ENCODE measurements around the gene MOB3A. TPM values are rescaled to one million over a fixed set of nuclear protein-coding genes. Genes with fewer than 3 reads are reported as not detected.
A peak's percentile ranks its signal among the peaks of the same experiment; 100 is the strongest.

MOB3A gene
- total RNA-seq, 2 donors from 2014 or later = 20.9 to 21.8 TPM

DNA sequence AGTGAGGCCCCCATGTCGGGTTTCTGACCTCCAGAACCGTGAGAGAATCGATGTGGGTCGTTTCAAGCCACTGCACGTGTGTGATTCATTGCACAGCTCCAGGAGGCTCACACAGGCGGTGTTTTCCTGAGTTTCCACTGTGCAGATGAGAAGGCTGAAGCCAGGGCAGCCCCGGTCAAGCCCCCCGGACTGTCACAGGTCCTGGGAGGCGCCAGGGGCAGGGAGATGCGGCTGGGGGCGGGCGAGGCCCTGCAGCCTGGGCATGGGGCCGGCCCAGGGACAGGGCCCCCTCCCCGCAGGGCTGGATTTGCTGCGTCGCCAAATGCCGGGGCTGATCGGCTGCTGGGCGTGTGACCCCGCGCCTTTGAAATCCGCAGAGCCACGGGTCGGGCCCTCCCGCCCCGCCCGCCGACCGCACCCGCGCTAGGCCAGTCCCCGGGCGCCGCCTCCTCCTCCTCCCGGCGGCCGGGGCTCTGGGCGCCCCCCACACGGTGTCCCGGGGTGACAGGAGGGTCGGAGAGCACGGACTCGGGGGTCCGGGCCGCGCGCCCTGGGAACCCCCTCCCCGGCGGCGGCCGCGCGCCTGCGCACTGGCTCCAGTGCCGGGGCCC, 35.1 kb downstream of the MOB3A start:
- no peaks in the 10 kb centered on the region for H3K27me3 Mint-ChIP-seq (ENCODE audit: insufficient read depth)
- Histone ChIP-seq H3K9ac (ENCODE audit: extremely low read depth, low read length, poor library complexity, severe bottlenecking) (peak overlapping the region; percentile 67), H3K36me3 (ENCODE audit: control insufficient read depth, insufficient read depth, low read length) (no peaks in the 10 kb centered on the region), H3K27ac (ENCODE audit: low read depth, low read length) (peak overlapping the region; percentile 95), H3K27me3 (ENCODE audit: control insufficient read depth, insufficient read depth, low read length, poor library complexity, severe bottlenecking) (no peaks in the 10 kb centered on the region), H3K4me3 (ENCODE audit: low read length) (peak overlapping the region; percentile 90), H3K4me1 (ENCODE audit: control insufficient read depth, insufficient read depth, low read length) (peaks cover 5% of the 10 kb centered on the region), H3K9me3 (ENCODE audit: control insufficient read depth, low read length) (no peaks in the 10 kb centered on the region)
- peak overlapping the region; percentile 72 for H3K4me3 Mint-ChIP-seq
- no peak for TF ChIP-seq CTCF (conservative IDR thresholded peaks at IDR 0.05)
- DNase-seq = peak; percentile 90
- peak overlapping the region; percentile 95 for H3K27ac Mint-ChIP-seq
- no peaks in the 10 kb centered on the region for H3K36me3 Mint-ChIP-seq (ENCODE audit: low read depth)
- H3K4me1 Mint-ChIP-seq = peaks cover 15% of the 10 kb centered on the region
- WGBS, 2 experiments (ENCODE audit: insufficient coverage in 1 of 2, insufficient read length in 1 of 2) = 0 to 1% methylated on average over 5 to 55 of the region's 55 CpGs
- no peaks in the 10 kb centered on the region for H3K9me3 Mint-ChIP-seq

GRCh38 chr19:2059422-2060201, 36.5 kb downstream of the MOB3A start:
- no peak for DNase-seq
- Mint-ChIP-seq H3K36me3 (ENCODE audit: low read depth) (no peaks in the 10 kb centered on the region), H3K4me3 (peak overlapping the region; percentile 72), H3K27me3 (ENCODE audit: insufficient read depth) (no peaks in the 10 kb centered on the region), H3K4me1 (peaks cover 15% of the 10 kb centered on the region), H3K27ac (peak overlapping the region; percentile 83), H3K9me3 (no peaks in the 10 kb centered on the region)
- H3K27ac ChIP-seq (ENCODE audit: low read depth, low read length) = peak overlapping the region; percentile 95
- H3K27me3 ChIP-seq (ENCODE audit: control insufficient read depth, insufficient read depth, low read length, poor library complexity, severe bottlenecking) = no peaks in the 10 kb centered on the region
- H3K4me3 ChIP-seq (ENCODE audit: low read length) = no peak overlapping the region
- H3K9me3 ChIP-seq (ENCODE audit: control insufficient read depth, low read length) = no peaks in the 10 kb centered on the region
- no peak for TF ChIP-seq CTCF (conservative IDR thresholded peaks at IDR 0.05)
- peaks cover 5% of the 10 kb centered on the region for H3K4me1 ChIP-seq (ENCODE audit: control insufficient read depth, insufficient read depth, low read length)
- WGBS, 2 experiments (ENCODE audit: insufficient coverage in 1 of 2, insufficient read length in 1 of 2) = 70 to 87% methylated on average over 16 to 24 of the region's 24 CpGs
- H3K9ac ChIP-seq (ENCODE audit: extremely low read depth, low read length, poor library complexity, severe bottlenecking) = no peak overlapping the region
- H3K36me3 ChIP-seq (ENCODE audit: control insufficient read depth, insufficient read depth, low read length) = no peaks in the 10 kb centered on the region

GRCh38 chr19:2058570-2059421, 37.3 kb downstream of the MOB3A start:
- H3K36me3 Mint-ChIP-seq (ENCODE audit: low read depth) = no peaks in the 10 kb centered on the region
- 93 to 96% methylated on average over 17 to 26 of the region's 27 CpGs for WGBS, 2 experiments (ENCODE audit: insufficient coverage in 1 of 2, insufficient read length in 1 of 2)
- H3K27me3 Mint-ChIP-seq (ENCODE audit: insufficient read depth) = no peaks in the 10 kb centered on the region

More at GRCh38 chr19:2058570-2059421, 37.3 kb downstream of the MOB3A start:
- Histone ChIP-seq H3K4me1 (ENCODE audit: control insufficient read depth, insufficient read depth, low read length) (peaks cover 5% of the 10 kb centered on the region), H3K27ac (ENCODE audit: low read depth, low read length) (peak overlapping the region; percentile 95), H3K27me3 (ENCODE audit: control insufficient read depth, insufficient read depth, low read length, poor library complexity, severe bottlenecking) (no peaks in the 10 kb centered on the region), H3K9ac (ENCODE audit: extremely low read depth, low read length, poor library complexity, severe bottlenecking) (no peak overlapping the region), H3K4me3 (ENCODE audit: low read length) (no peak overlapping the region), H3K9me3 (ENCODE audit: control insufficient read depth, low read length) (no peaks in the 10 kb centered on the region), H3K36me3 (ENCODE audit: control insufficient read depth, insufficient read depth, low read length) (no peaks in the 10 kb centered on the region)
- peak overlapping the region; percentile 78 for H3K27ac Mint-ChIP-seq
- DNase-seq = no peak
- TF ChIP-seq CTCF (conservative IDR thresholded peaks at IDR 0.05) = no peak
- H3K4me1 Mint-ChIP-seq = peaks cover 15% of the 10 kb centered on the region
- no peaks in the 10 kb centered on the region for H3K9me3 Mint-ChIP-seq
- H3K4me3 Mint-ChIP-seq = no peak overlapping the region
